Measurements from ENCODE around the gene HACL1.

DNA sequence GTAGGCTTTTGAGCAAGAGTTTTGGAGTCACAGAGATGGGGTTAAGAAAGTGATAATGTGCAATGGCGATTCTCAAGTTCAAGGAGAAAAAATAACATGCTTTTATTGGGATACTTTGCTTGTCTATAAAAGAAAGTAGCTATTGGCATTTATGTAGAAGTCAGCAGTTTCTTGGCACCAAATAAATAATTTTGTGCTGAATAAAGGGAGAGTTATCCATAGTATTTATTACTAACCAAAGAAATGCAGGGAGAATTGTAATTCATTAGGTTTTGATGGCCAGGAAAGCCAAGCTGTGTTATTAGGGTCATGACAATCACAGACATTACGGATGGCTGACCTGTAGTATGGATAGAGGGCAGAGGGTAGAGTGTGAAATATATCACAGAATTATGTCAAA lies 33.3 kb upstream of the HACL1 start:
- TF ChIP-seq, protein P1, sequence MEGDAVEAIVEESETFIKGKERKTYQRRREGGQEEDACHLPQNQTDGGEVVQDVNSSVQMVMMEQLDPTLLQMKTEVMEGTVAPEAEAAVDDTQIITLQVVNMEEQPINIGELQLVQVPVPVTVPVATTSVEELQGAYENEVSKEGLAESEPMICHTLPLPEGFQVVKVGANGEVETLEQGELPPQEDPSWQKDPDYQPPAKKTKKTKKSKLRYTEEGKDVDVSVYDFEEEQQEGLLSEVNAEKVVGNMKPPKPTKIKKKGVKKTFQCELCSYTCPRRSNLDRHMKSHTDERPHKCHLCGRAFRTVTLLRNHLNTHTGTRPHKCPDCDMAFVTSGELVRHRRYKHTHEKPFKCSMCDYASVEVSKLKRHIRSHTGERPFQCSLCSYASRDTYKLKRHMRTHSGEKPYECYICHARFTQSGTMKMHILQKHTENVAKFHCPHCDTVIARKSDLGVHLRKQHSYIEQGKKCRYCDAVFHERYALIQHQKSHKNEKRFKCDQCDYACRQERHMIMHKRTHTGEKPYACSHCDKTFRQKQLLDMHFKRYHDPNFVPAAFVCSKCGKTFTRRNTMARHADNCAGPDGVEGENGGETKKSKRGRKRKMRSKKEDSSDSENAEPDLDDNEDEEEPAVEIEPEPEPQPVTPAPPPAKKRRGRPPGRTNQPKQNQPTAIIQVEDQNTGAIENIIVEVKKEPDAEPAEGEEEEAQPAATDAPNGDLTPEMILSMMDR (IDR thresholded peaks at IDR 0.05), result no peak
- TF ChIP-seq, protein P2, sequence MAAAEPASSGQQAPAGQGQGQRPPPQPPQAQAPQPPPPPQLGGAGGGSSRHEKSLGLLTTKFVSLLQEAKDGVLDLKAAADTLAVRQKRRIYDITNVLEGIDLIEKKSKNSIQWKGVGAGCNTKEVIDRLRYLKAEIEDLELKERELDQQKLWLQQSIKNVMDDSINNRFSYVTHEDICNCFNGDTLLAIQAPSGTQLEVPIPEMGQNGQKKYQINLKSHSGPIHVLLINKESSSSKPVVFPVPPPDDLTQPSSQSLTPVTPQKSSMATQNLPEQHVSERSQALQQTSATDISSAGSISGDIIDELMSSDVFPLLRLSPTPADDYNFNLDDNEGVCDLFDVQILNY (CRISPR knock-in tag; IDR thresholded peaks at IDR 0.05), result no peak
- TF ChIP-seq TCF7 (CRISPR knock-in tag; IDR thresholded peaks at IDR 0.05; ENCODE audit: low read depth) (no peak), ZNF416 (CRISPR knock-in tag; IDR thresholded peaks at IDR 0.05) (no peak), NR1H2 (CRISPR knock-in tag; IDR thresholded peaks at IDR 0.05) (no peak), CREB1 (CRISPR knock-in tag; IDR thresholded peaks at IDR 0.05) (no peak)
- TF ChIP-seq, protein P3, sequence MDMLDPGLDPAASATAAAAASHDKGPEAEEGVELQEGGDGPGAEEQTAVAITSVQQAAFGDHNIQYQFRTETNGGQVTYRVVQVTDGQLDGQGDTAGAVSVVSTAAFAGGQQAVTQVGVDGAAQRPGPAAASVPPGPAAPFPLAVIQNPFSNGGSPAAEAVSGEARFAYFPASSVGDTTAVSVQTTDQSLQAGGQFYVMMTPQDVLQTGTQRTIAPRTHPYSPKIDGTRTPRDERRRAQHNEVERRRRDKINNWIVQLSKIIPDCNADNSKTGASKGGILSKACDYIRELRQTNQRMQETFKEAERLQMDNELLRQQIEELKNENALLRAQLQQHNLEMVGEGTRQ (CRISPR knock-in tag; IDR thresholded peaks at IDR 0.05), result no peak
- TF ChIP-seq, protein P4, sequence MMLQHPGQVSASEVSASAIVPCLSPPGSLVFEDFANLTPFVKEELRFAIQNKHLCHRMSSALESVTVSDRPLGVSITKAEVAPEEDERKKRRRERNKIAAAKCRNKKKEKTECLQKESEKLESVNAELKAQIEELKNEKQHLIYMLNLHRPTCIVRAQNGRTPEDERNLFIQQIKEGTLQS (CRISPR knock-in tag; conservative IDR thresholded peaks at IDR 0.05), result no peak
- TF ChIP-seq, protein P5, sequence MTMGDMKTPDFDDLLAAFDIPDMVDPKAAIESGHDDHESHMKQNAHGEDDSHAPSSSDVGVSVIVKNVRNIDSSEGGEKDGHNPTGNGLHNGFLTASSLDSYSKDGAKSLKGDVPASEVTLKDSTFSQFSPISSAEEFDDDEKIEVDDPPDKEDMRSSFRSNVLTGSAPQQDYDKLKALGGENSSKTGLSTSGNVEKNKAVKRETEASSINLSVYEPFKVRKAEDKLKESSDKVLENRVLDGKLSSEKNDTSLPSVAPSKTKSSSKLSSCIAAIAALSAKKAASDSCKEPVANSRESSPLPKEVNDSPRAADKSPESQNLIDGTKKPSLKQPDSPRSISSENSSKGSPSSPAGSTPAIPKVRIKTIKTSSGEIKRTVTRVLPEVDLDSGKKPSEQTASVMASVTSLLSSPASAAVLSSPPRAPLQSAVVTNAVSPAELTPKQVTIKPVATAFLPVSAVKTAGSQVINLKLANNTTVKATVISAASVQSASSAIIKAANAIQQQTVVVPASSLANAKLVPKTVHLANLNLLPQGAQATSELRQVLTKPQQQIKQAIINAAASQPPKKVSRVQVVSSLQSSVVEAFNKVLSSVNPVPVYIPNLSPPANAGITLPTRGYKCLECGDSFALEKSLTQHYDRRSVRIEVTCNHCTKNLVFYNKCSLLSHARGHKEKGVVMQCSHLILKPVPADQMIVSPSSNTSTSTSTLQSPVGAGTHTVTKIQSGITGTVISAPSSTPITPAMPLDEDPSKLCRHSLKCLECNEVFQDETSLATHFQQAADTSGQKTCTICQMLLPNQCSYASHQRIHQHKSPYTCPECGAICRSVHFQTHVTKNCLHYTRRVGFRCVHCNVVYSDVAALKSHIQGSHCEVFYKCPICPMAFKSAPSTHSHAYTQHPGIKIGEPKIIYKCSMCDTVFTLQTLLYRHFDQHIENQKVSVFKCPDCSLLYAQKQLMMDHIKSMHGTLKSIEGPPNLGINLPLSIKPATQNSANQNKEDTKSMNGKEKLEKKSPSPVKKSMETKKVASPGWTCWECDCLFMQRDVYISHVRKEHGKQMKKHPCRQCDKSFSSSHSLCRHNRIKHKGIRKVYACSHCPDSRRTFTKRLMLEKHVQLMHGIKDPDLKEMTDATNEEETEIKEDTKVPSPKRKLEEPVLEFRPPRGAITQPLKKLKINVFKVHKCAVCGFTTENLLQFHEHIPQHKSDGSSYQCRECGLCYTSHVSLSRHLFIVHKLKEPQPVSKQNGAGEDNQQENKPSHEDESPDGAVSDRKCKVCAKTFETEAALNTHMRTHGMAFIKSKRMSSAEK (CRISPR knock-in tag; IDR thresholded peaks at IDR 0.05; ENCODE audit: borderline replicate concordance), result no peak

Measured in WTC11 (cell line).